Naive thymus-derived CD8-positive, alpha-beta T cell (primary cell): ENCODE measurements around the gene DRAM2. TPM values are rescaled to one million over a fixed set of nuclear protein-coding genes. Genes with fewer than 3 reads are reported as not detected.

ENCODE experiments used
- ATAC-seq, 2 donors: fragments of 150-1000 bp; cut with Tn5 transposase in 1 of 2; sonication (Bioruptor Pico), chemical (Tn5 transposase) in 1 of 2; 1 replicate in 1 of 2; 2 replicates in 1 of 2; pipeline ENCODE4 v1.10.0; 2021; ENCODE audit warnings: mild to moderate bottlenecking in 2 of 2, moderate library complexity in 2 of 2
- POLR2A ChIA-PET: fragments of 350-600 bp; sonication (Branson Sonifier 250); formaldehyde crosslinking; loops from one replicate; lab custom pipeline; 2021; ENCODE audit warnings: antibody characterized with exemption; lab: Charles Lee
- DNase-seq, 10 donors: peaks; one replicate each; pipeline versions ENCODE4 v3.0.0 to v3.0.0-alpha.2; 2020 to 2022
- H3K27ac Mint-ChIP-seq, 10 donors: one replicate each; pipeline ENCODE4 v1.8.0; 2020 to 2022; ENCODE audit warnings: mild to moderate bottlenecking in 10 of 10, mixed read lengths in 10 of 10, moderate library complexity in 4 of 10, inconsistent platforms in 1 of 10
- H3K27me3 Mint-ChIP-seq, 5 donors: one replicate each; pipeline ENCODE4 v1.8.0; 2021 to 2022; ENCODE audit warnings: mixed read lengths in 5 of 5
- H3K36me3 Mint-ChIP-seq, 3 donors: one replicate each; pipeline ENCODE4 v1.8.0; 2020 to 2022; ENCODE audit warnings: mixed read lengths in 3 of 3, mild to moderate bottlenecking in 2 of 3, inconsistent platforms in 1 of 3
- H3K4me1 Mint-ChIP-seq, 4 donors: one replicate each; pipeline ENCODE4 v1.8.0; 2021 to 2022; ENCODE audit warnings: mixed read lengths in 4 of 4
- H3K4me3 Mint-ChIP-seq, 10 donors: one replicate each; pipeline ENCODE4 v1.8.0; 2020 to 2022; ENCODE audit warnings: mild to moderate bottlenecking in 10 of 10, mixed read lengths in 10 of 10, moderate library complexity in 6 of 10, inconsistent platforms in 1 of 10
- H3K9me3 Mint-ChIP-seq, 9 donors: one replicate each; pipeline ENCODE4 v1.8.0; 2020 to 2022; ENCODE audit warnings: mixed read lengths in 9 of 9, mild to moderate bottlenecking in 3 of 9, inconsistent platforms in 1 of 9, moderate library complexity in 1 of 9
- polyA plus RNA-seq, 3 donors: library from polyadenylated mRNA; unstranded; fragments of 300-500 nt; fragmentation: Illumina TruSeq; gene quantifications; one replicate each; pipeline ENCODE4 v1.2.3, GENCODE V29; 2021
- total RNA-seq, 8 experiments: library from RNA in 2 of 8; stranded (reverse) in 2 of 8; gene quantifications; one replicate each; pipeline ENCODE4 v1.2.3 and lab custom pipeline; 2021 to 2026

DRAM2 gene
- total RNA-seq (10 to 100 TPM; 50.5 to 51.3 TPM), polyA plus RNA-seq (10 to 100 TPM; 84.3 to 95.3 (median 91.2) TPM), total RNA-seq (lab: John Stamatoyannopoulos, UW) (24.6 to 63.6 (median 35.6) reads per million in 6 experiments)

DNA sequence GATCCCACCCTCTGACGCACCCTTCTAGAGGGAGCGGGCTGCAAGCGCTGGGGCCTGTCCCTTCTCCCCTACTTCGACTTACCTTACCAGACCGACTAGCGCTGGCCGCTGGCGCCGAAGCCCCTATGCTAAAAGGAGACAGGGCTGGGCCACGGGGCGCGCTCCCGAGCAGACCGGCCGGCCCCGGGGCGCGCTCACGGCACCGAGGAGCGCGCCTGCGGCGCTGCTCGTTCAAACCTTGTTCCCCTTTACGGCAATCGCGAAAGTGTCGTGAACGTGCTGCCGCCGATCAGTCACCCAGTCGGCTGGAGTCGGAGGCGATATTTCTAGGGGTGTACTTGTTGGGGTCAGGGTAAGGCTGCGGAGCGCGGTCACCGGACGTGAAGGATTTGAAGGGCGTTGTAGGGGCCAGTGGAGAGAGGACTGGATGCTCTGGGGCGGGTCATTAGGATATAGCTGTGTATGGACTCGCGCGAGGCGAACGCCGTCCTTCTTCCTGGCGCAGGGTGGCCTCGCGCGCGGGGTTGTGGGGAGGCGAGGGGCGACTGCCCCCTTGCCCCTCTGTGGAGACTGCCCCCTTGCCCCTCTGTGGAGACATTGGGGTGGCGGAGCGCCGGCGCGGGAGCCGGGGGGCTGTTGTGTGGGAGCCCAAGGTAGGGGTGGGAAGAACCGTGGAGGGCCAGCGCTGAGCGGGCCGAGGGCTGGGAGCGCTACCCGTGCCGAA is at the start of gene DRAM2, which contains the start of gene CEPT1:
Gene DRAM2, minus strand, starts transcription at position 138 of the 724 bp plus-strand sequence. CDS start 8,539 bp downstream, outside the sequence.
Gene CEPT1, plus strand, starts transcription at position 268 of the 724 bp plus-strand sequence. CDS start 7,492 bp downstream, outside the sequence.
- peak; percentile 86 to 94 (median 92) for DNase-seq
- Mint-ChIP-seq H3K4me1 (peaks cover 20 to 73% (median 53%) of the 10 kb centered on the region in 4 donors), H3K9me3 (no peaks in the 10 kb centered on the region), H3K36me3 (peaks cover 0 to 28% (median 6%) of the 10 kb centered on the region in 3 donors), H3K4me3 (peak within 1 kb of the TSS; percentile 91 to 100 (median 100)), H3K27me3 (no peaks in the 10 kb centered on the region), H3K27ac (peak within 1 kb of the TSS; percentile 96 to 100 (median 98))
- peak; percentile 69 to 73 for ATAC-seq
- POLR2A ChIA-PET = interaction anchor here (0.7 to 4.8 kb wide), 17 partner anchors 9 to 265 kb away, joined by 3 to 22 read pairs (median 9); no protein-coding TSS in a partner anchor

DNA sequence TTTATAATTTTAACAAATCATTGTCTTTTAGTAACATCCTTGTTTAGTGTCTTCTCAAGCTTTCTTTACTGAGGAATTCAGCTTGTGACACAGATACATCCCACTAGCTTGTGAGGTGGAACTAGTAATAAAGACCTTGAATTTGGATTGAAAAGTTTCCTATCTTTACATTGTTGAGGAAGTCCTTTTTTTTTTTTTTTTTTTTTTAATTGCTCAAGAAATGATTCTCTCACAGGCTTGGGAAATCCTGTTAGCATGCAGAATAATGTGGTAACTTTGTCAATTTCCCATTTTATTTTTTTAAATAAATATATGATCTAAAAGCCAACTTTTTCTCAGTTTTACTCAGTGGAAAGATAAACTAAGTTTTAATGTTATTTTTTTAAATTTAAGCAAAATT is 44.8 kb upstream of the DRAM2 start:
- Mint-ChIP-seq H3K4me3 (no peak overlapping the region), H3K27ac (peak overlapping the region in 6 of 10 donors; percentile 7 to 97 (median 40)), H3K4me1 (peaks cover 45 to 91% (median 89%) of the 10 kb centered on the region in 4 donors), H3K27me3 (no peaks in the 10 kb centered on the region), H3K9me3 (no peaks in the 10 kb centered on the region), H3K36me3 (peaks cover 0 to 87% (median 26%) of the 10 kb centered on the region in 3 donors)
- no peak for ATAC-seq
- DNase-seq = no peak
- POLR2A ChIA-PET = interaction anchor here (0.7 to 16.0 kb wide), 5 partner anchors 11 to 38 kb away, joined by 3 to 221 read pairs (median 4); partner anchors contain the start of gene DENND2D

DNA sequence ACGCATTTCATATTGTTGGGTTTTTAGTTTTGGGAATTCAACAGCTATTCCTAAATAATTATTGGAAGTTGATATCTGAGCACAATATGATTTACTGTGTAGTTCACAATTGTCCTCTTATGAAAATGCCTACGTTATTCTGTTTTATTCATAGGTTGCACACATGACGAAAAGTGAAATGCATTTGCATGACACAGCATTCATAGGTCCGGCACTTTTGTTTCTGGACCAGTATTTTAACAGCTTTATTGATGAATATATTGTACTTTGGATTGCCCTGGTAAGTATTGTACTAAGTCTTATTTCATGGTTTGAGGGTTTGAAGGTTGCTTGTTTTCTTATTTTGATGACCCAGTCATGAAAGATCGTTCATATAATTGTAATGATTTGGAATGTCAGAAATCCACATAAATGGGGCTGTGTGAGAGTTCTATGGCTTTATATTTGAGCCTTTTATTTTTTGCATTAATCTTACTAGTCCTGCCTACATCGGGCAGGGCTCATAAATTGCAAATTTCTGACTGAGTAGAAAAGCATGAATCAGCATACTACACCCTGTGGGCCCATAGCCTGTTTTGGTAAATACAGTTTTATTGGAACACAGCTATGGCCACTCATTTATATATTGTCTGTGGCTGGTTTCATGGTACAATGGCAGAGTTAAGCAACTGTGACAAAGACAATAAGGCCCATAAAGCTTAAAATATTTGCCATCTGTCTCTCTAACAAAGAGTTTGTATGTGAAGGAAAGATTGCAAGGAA is 43.6 kb upstream of the DRAM2 start:
- Mint-ChIP-seq H3K27ac (peak overlapping the region; percentile 24 to 97 (median 72)), H3K9me3 (no peaks in the 10 kb centered on the region)
- ATAC-seq = no peak

DNA sequence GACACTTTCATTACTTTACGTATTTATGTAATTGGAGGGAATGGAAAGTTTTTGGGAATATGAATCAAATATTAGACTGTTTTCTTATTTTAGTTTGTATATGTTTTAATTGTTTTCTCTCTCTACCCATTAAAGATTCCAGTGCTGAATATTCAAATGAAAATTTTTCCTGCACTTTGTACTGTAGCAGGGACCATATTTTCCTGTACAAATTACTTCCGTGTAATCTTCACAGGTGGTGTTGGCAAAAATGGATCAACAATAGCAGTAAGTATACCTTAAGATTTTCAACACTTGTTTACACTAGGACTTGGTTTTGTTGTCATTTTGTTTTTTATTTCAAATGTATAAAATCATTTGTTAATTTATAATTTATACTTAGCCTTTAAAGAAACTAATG is 42.2 kb upstream of the DRAM2 start:
- Mint-ChIP-seq H3K27ac (peak overlapping the region; percentile 35 to 97 (median 76)), H3K4me3 (no peak overlapping the region)
- POLR2A ChIA-PET = interaction anchor here (1.4 to 16.0 kb wide), 4 partner anchors 16 to 40 kb away, joined by 7 to 221 read pairs (median 8); partner anchors contain the start of gene DENND2D

More for the DNA sequence above, 43.6 kb upstream of the DRAM2 start:
- H3K4me1 Mint-ChIP-seq = peaks cover 43 to 87% (median 85%) of the 10 kb centered on the region in 4 donors
- DNase-seq = no peak
- POLR2A ChIA-PET = interaction anchor here (0.6 to 16.0 kb wide), 7 partner anchors 9 to 45 kb away, joined by 3 to 221 read pairs (median 7); partner anchors contain the start of gene DENND2D
- peaks cover 0 to 85% (median 19%) of the 10 kb centered on the region in 3 donors for H3K36me3 Mint-ChIP-seq
- H3K27me3 Mint-ChIP-seq = no peaks in the 10 kb centered on the region
- H3K4me3 Mint-ChIP-seq = no peak overlapping the region

DNA sequence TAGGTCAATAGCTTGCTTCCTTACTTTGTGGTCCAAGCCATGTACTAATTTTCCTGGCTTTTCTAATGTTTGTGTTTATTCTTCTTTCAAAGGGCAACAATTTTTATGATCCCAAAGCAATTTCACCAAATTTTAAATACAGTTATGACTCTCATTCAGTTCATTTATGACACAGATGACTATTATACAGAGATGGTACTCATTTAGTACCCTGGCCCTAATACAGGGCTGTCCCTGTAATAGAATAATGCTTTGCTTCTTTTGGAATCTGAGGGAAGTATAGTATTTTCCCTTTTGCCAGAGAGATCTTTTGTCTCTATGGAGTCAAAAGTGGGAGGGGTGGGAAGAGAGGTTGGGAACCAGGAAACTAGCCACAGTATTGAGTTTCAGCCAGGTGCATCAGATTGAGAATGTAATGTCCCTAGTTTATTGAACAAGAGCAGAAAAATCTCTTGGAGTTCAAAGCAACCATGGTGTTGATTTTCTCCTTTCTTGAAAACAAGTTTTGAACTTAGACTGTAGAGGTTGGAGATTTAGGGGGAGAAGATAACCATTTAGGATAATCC is 40.2 kb upstream of the DRAM2 start:
- H3K27ac Mint-ChIP-seq = peak overlapping the region; percentile 71 to 97 (median 83)

More for the DNA sequence above, 42.2 kb upstream of the DRAM2 start:
- peaks cover 33 to 75% (median 75%) of the 10 kb centered on the region in 4 donors for H3K4me1 Mint-ChIP-seq
- DNase-seq = no peak
- no peaks in the 10 kb centered on the region for H3K27me3 Mint-ChIP-seq
- ATAC-seq = no peak
- H3K9me3 Mint-ChIP-seq = no peaks in the 10 kb centered on the region
- peaks cover 0 to 80% (median 12%) of the 10 kb centered on the region in 3 donors for H3K36me3 Mint-ChIP-seq

DNA sequence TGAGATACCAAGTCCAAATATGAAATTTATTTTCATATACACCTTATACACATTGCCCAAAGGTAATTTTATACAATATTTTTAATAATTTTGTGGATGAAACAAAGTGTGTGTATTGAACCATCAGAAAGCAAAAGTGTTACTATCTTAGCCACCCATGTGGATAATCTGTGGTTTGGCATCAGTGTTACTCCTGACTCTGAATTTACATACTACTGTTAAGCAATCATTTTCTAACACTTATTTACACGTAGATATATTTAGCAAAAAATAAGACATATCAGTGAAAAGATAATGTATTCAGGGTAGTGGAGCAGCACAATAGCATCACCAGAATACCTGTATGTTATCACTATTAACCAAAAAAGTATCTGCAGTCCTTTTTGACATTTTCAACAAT is 36.8 kb upstream of the DRAM2 start:
- no peak for DNase-seq
- Mint-ChIP-seq H3K9me3 (no peaks in the 10 kb centered on the region), H3K27me3 (no peaks in the 10 kb centered on the region), H3K4me1 (peaks cover 13 to 60% (median 47%) of the 10 kb centered on the region in 4 donors), H3K36me3 (peaks cover 7 to 79% (median 20%) of the 10 kb centered on the region in 3 donors), H3K4me3 (no peak overlapping the region), H3K27ac (peak overlapping the region in 4 of 10 donors; percentile 4 to 74 (median 54))
- POLR2A ChIA-PET = no interaction called here
- ATAC-seq = no peak

More for the DNA sequence above, 40.2 kb upstream of the DRAM2 start:
- ATAC-seq (no peak), DNase-seq (no peak)
- Mint-ChIP-seq H3K9me3 (no peaks in the 10 kb centered on the region), H3K36me3 (peaks cover 6 to 79% (median 7%) of the 10 kb centered on the region in 3 donors), H3K27me3 (no peaks in the 10 kb centered on the region), H3K4me3 (no peak overlapping the region), H3K4me1 (peaks cover 23 to 65% (median 59%) of the 10 kb centered on the region in 4 donors)
- POLR2A ChIA-PET = interaction anchor here (0.6 to 16.0 kb wide), 2 partner anchors 18 to 270 kb away, joined by 3 to 221 read pairs; partner anchors contain the start of gene DENND2D

DNA sequence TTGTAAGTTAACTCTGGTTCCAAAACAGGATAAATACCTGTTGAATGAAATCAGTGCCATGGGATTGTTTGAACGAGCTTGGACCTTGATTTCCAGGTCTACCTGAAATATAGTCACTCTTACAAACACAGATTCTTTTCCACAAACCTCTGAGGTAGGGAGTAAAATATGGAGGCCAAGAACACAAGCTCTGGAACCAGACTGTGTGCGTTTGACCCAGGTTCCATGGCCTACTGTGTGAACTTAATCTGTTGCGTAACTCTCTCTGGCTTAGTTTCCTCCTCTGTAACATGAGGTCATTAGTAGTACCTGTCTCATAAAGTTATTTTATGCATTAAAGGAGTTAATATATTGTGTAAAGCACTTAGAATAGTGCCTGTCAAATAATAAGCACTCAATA is 35.5 kb upstream of the DRAM2 start:
- H3K4me1 Mint-ChIP-seq = peaks cover 9 to 49% (median 38%) of the 10 kb centered on the region in 4 donors
- ATAC-seq (no peak), DNase-seq (no peak)
- H3K27me3 Mint-ChIP-seq = no peaks in the 10 kb centered on the region
- H3K27ac Mint-ChIP-seq = peak overlapping the region in 5 of 10 donors; percentile 22 to 74 (median 58)
- no peaks in the 10 kb centered on the region for H3K9me3 Mint-ChIP-seq
- H3K4me3 Mint-ChIP-seq = no peak overlapping the region
- peaks cover 7 to 80% (median 20%) of the 10 kb centered on the region in 3 donors for H3K36me3 Mint-ChIP-seq
- POLR2A ChIA-PET = no interaction called here

DNA sequence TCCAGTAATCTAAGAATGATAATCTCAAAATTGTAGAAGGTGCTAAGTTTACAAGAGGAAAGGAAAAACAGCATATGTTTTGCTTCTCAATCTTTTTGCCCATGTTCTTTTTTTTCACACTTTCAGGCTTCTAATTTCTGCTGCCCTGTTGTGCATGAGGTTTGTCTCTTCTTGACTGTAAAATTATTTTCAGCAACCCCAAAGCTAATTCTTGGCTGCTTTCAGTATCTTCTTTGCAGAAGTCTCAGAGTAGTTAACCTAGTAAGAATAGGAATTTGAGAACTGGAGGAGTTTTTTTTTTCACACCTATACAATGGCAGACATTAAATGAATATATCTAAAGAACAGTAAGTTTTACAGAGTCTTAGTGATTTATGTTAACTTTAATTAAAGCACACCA is 34.2 kb upstream of the DRAM2 start:
- Mint-ChIP-seq H3K4me3 (no peak overlapping the region), H3K27ac (peak overlapping the region in 7 of 10 donors; percentile 25 to 76 (median 74)), H3K4me1 (peaks cover 0 to 37% (median 27%) of the 10 kb centered on the region in 4 donors), H3K9me3 (no peaks in the 10 kb centered on the region), H3K36me3 (peaks cover 7 to 78% (median 18%) of the 10 kb centered on the region in 3 donors), H3K27me3 (no peaks in the 10 kb centered on the region)
- ATAC-seq = no peak
- POLR2A ChIA-PET = interaction anchor here (0.8 to 1.3 kb wide), 2 partner anchors 10 to 15 kb away, joined by 3 to 5 read pairs; no protein-coding TSS in a partner anchor
- no peak for DNase-seq

DNA sequence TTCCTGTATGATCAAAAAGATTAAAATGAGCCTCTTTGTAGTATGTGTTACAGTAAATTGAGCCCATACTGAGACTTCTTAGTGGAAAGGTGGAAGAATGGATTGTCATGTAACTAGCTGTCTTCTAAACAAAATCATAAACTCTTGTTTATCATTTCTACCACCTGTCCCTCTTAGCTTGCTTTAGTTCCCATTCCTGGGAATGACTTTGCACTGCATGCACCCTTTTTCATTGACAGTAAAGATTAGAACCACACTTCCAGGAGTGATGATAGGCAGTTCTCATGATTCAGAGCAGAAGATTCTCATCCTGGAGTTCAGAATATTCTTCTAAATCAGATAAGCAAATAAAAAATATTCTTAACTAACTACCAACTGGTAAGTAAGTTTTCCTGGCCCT is 32.6 kb upstream of the DRAM2 start:
- H3K4me3 Mint-ChIP-seq = no peak overlapping the region
- no peak for ATAC-seq
- peaks cover 7 to 79% (median 26%) of the 10 kb centered on the region in 3 donors for H3K36me3 Mint-ChIP-seq
- H3K9me3 Mint-ChIP-seq = no peaks in the 10 kb centered on the region
- no peaks in the 10 kb centered on the region for H3K27me3 Mint-ChIP-seq
- POLR2A ChIA-PET = interaction anchor here (0.6 kb wide), 1 partner anchor 29 kb away, joined by 3 read pairs; no protein-coding TSS in a partner anchor
- H3K27ac Mint-ChIP-seq = peak overlapping the region in 6 of 10 donors; percentile 8 to 74 (median 56)
- H3K4me1 Mint-ChIP-seq = peaks cover 0 to 33% (median 22%) of the 10 kb centered on the region in 4 donors
- DNase-seq = no peak

DNA sequence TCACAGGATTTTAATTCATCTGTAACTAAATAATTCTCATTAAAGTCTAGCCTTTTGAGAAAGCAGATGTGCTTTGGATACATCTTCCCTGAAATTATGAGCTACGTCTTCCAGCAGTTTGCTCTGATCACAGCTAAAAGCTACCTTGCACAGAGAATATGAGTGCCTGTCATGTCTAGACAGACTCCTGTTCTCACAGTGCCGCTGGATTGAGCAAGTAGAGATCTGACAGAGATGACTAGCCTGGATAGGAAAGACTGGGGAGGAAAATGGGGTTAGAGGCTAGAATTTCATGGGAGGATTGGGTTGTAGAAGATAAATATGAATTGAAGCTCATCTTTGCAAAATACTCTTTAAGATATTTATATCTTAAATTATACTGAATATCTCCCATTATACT is 24.3 kb upstream of the DRAM2 start:
- Mint-ChIP-seq H3K27me3 (no peaks in the 10 kb centered on the region), H3K4me3 (no peak overlapping the region), H3K4me1 (peaks cover 10 to 22% (median 13%) of the 10 kb centered on the region in 4 donors), H3K9me3 (no peaks in the 10 kb centered on the region), H3K36me3 (peaks cover 0 to 74% (median 21%) of the 10 kb centered on the region in 3 donors), H3K27ac (peak overlapping the region in 3 of 10 donors; percentile 10 to 82 (median 15))
- no peak for ATAC-seq
- POLR2A ChIA-PET = no interaction called here
- no peak for DNase-seq

DNA sequence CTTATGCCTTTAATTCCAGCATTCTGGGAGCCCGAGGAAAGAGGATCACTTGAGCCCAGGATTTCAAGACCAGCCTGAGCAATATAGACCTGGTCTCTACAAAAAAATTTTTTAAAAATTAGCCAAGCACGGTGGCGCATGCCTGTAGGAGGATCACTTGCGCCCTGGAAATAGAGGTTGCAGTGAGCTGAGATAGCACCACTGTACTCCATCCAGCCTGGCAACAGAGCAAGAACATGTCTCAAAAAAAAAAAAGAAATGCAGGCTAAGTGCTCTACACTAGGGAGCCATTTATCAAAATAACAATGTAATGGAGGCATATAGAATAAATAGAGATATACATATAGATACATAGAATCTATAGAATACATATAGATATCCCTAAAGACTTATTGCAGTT is 23.5 kb upstream of the DRAM2 start:
- DNase-seq (no peak), ATAC-seq (no peak)
- H3K36me3 Mint-ChIP-seq = peaks cover 0 to 72% (median 18%) of the 10 kb centered on the region in 3 donors
- H3K27ac Mint-ChIP-seq = peak overlapping the region in 3 of 10 donors; percentile 14 to 43 (median 41)
- no peaks in the 10 kb centered on the region for H3K9me3 Mint-ChIP-seq
- POLR2A ChIA-PET = no interaction called here
- no peaks in the 10 kb centered on the region for H3K27me3 Mint-ChIP-seq
- no peak overlapping the region for H3K4me3 Mint-ChIP-seq
- peaks cover 10 to 22% (median 15%) of the 10 kb centered on the region in 4 donors for H3K4me1 Mint-ChIP-seq
